ENCODE data around the gene FAN1.

DNA sequence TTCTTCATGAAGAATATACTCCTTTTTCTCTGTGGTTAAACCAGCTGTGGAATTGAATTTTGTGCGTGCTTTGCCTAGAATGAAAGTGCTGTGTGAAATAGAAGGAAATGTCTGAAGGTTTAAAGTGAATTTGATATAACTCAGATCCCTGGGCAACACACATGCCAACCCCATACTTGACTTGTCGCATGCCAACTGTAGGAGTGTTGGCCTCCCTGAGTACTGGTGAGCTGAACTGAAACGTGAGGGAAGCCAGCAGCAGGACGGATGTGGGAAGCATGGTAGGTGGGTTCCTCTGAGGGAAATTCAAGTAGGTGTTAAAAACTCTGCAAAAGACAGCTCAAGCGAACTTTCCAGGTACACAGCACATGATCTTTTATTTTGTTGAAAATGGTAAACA is 14.7 kb downstream of the FAN1 start:
- TF ChIP-seq, protein P1, sequence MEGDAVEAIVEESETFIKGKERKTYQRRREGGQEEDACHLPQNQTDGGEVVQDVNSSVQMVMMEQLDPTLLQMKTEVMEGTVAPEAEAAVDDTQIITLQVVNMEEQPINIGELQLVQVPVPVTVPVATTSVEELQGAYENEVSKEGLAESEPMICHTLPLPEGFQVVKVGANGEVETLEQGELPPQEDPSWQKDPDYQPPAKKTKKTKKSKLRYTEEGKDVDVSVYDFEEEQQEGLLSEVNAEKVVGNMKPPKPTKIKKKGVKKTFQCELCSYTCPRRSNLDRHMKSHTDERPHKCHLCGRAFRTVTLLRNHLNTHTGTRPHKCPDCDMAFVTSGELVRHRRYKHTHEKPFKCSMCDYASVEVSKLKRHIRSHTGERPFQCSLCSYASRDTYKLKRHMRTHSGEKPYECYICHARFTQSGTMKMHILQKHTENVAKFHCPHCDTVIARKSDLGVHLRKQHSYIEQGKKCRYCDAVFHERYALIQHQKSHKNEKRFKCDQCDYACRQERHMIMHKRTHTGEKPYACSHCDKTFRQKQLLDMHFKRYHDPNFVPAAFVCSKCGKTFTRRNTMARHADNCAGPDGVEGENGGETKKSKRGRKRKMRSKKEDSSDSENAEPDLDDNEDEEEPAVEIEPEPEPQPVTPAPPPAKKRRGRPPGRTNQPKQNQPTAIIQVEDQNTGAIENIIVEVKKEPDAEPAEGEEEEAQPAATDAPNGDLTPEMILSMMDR (conservative IDR thresholded peaks at IDR 0.05 in 1 of 2, IDR thresholded peaks at IDR 0.05 in 1 of 2; ENCODE audit: extremely low read depth in 1 of 2, insufficient read depth in 1 of 2, low read depth in 1 of 2, low read length in 2 of 2): no peak
- TF ChIP-seq EZH2 (IDR thresholded peaks at IDR 0.05; ENCODE audit: borderline replicate concordance, low read length): no peak
